HL-60 (cell line): ENCODE results near the gene CD7.

Experiments used
- DNase-seq, 2 experiments: peaks; one replicate each; pipeline ENCODE4 v3.0.0-alpha.2; 2010 to 2020; ENCODE audit warnings: low read depth in 1 of 2, low spot score in 1 of 2
- H3K27ac ChIP-seq: fragments of 250-450 bp; sonication (Bioruptor Pico); replicated peaks from 2 replicates; pipeline ENCODE4 v1.5.1; 2020; ENCODE audit warnings: mild to moderate bottlenecking, moderate library complexity
- H3K27me3 ChIP-seq: fragments of 250-450 bp; sonication (Bioruptor Pico); 2 replicates; pipeline ENCODE4 v1.5.1; 2021; ENCODE audit warnings: mild to moderate bottlenecking, moderate library complexity; ENCODE audit not compliant: insufficient read depth, poor library complexity, severe bottlenecking
- H3K4me3 ChIP-seq: replicated peaks from 2 replicates; pipeline ENCODE4 v1.5.1; 2011; ENCODE audit warnings: mild to moderate bottlenecking, control low read depth, low read length; ENCODE audit not compliant: insufficient read depth
- GABPA ChIP-seq: IDR thresholded peaks from 2 replicates; pipeline ENCODE4 v1.6.1; 2012; ENCODE audit warnings: low read depth
- POLR2AphosphoS5 ChIP-seq: IDR thresholded peaks from 2 replicates; pipeline ENCODE4 v1.6.1; 2012; ENCODE audit warnings: low read depth
- SPI1 ChIP-seq: IDR thresholded peaks from 2 replicates; pipeline ENCODE4 v1.6.1; 2012; ENCODE audit warnings: low read depth, mild to moderate bottlenecking, borderline replicate concordance
- TF ChIP-seq, protein P1 (sequence below): IDR thresholded peaks from 2 replicates; pipeline ENCODE4 v1.6.1; 2012; ENCODE audit warnings: low read depth; ENCODE audit not compliant: insufficient replicate concordance
- TF ChIP-seq, protein P2 (sequence below): IDR thresholded peaks from one replicate; pipeline ENCODE4 v1.5.1; 2011; ENCODE audit warnings: low read length, control low read depth, inconsistent platforms; ENCODE audit not compliant: insufficient read depth

The CD7 gene

DNA sequence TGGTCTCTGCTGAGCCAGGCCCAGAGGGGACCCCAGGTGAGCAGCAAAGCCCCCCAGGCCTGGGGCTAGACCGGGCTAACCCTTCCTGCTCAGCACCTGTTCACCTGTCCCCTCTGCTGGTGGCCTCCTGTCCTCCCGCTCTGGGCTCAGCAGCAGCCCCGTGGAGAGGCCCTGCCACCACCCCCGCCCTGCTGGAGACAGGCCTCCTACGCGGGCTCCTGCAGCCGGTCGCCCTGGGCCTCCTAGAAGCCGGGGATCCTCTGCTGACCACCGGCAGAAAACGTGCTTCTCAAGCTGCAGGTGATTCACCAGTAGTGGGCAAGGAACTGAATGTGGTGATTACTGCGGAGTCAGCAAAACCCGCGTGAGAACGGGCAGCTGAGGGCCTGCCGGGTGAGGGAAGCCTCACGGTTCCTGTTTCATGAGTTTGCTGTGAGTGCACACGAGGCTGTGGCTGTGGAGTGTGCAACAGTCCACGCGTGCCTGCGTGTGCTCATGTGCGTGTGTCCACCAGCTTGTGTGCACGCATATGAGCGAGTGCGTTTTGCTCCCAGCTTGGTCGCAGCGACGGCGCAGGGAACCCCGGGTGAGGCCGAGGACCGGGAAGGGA is 15.4 kb upstream of the CD7 start:
- peak overlapping the region; percentile 13; the same call in 1 of the 2 replicates for H3K4me3 ChIP-seq
- peak in 1 of 2 experiments; percentile 60 for DNase-seq
- peaks cover 41% of the 10 kb centered on the region for H3K27me3 ChIP-seq
- no peak overlapping the region for H3K27ac ChIP-seq
- TF ChIP-seq GABPA (no peak), SPI1 (peak; percentile 34; the same call in 1 of the 2 replicates)

DNA sequence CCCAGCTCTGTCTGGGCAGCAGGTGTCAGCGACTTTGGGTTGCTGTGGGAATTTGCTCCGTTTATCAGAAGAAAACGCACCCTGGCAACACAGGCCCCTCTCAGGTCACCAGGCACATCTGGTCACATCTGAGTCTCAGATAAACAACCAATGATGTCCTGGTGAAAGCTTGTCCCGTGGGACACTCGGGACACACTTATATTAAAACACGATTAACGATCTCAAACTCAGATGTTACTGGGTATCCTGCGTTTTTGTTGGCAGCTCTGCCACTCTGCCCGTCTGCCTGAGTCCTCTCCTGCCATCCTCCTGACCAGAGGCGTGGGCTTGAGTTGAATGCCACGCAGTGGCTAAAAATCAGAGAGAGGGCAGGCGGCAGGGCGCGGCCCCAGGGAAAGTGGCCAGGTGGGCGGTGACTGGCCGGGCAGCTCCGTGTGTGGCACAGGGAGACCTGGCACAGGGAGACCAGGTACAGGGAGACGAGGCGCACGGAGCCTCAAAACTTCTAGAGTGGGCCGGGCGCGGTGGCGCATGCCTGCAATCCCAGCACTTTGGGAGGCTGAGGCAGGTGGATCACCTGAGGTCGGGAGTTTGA is 14.0 kb upstream of the CD7 start:
- peaks cover 41% of the 10 kb centered on the region for H3K27me3 ChIP-seq
- TF ChIP-seq, protein P1, sequence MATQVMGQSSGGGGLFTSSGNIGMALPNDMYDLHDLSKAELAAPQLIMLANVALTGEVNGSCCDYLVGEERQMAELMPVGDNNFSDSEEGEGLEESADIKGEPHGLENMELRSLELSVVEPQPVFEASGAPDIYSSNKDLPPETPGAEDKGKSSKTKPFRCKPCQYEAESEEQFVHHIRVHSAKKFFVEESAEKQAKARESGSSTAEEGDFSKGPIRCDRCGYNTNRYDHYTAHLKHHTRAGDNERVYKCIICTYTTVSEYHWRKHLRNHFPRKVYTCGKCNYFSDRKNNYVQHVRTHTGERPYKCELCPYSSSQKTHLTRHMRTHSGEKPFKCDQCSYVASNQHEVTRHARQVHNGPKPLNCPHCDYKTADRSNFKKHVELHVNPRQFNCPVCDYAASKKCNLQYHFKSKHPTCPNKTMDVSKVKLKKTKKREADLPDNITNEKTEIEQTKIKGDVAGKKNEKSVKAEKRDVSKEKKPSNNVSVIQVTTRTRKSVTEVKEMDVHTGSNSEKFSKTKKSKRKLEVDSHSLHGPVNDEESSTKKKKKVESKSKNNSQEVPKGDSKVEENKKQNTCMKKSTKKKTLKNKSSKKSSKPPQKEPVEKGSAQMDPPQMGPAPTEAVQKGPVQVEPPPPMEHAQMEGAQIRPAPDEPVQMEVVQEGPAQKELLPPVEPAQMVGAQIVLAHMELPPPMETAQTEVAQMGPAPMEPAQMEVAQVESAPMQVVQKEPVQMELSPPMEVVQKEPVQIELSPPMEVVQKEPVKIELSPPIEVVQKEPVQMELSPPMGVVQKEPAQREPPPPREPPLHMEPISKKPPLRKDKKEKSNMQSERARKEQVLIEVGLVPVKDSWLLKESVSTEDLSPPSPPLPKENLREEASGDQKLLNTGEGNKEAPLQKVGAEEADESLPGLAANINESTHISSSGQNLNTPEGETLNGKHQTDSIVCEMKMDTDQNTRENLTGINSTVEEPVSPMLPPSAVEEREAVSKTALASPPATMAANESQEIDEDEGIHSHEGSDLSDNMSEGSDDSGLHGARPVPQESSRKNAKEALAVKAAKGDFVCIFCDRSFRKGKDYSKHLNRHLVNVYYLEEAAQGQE = no peak
- TF ChIP-seq, protein P2, sequence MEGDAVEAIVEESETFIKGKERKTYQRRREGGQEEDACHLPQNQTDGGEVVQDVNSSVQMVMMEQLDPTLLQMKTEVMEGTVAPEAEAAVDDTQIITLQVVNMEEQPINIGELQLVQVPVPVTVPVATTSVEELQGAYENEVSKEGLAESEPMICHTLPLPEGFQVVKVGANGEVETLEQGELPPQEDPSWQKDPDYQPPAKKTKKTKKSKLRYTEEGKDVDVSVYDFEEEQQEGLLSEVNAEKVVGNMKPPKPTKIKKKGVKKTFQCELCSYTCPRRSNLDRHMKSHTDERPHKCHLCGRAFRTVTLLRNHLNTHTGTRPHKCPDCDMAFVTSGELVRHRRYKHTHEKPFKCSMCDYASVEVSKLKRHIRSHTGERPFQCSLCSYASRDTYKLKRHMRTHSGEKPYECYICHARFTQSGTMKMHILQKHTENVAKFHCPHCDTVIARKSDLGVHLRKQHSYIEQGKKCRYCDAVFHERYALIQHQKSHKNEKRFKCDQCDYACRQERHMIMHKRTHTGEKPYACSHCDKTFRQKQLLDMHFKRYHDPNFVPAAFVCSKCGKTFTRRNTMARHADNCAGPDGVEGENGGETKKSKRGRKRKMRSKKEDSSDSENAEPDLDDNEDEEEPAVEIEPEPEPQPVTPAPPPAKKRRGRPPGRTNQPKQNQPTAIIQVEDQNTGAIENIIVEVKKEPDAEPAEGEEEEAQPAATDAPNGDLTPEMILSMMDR = no peak
- no peak for TF ChIP-seq GABPA
- TF ChIP-seq POLR2AphosphoS5 = no peak
- no peak for TF ChIP-seq SPI1
- H3K4me3 ChIP-seq = no peak overlapping the region
- H3K27ac ChIP-seq = no peak overlapping the region
- no peak for DNase-seq

DNA sequence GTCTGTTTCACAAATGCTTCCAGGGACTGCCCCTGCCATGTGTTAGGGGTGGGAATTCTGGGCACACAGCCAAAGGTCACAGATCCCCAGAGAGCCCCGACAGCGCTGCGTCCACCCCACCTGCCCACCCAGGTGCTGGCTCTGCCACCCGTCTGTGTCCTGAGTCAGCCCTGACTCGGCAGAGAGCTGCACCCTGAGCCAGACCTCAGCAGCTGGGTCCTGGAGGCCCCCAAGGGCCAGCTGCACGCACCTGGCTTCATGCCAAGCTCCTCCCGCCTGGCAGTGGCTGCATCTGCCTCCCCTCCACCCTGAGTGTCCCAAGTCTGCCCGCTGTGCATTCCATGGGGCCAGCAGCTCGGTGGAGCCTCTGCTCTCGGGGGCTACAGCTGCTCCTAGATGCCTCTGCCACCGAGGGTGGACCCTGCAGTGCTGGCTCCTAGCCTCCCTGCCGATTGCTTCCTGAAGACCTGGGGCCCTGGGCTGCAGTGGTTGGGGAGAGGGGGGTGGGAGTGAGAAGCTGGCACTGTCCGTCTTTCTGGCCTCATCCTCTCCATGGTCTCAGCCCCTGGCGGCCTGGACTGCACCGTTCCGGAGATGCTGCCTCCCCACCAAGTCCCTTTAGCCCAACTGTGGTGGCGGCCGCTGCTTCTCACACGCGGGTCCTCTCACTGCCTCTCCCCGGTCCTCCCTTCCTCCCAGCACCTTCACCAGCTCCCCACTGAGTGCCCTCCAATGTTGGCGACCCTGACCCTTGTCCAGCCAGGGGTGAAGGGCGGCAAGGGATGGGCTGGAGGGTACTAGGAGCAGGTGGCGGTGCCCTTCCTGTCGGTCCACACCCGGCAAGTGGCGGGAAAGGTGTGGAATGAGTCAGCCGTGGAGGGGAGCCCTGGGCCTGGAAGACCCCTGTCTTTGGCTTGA is 13.2 kb upstream of the CD7 start:
- TF ChIP-seq POLR2AphosphoS5 (peak; percentile 62; the same call in 1 of the 2 replicates), GABPA (no peak)
- TF ChIP-seq, protein P2 = no peak
- Histone ChIP-seq H3K4me3 (no peak overlapping the region), H3K27ac (no peak overlapping the region), H3K27me3 (peaks cover 41% of the 10 kb centered on the region)
- DNase-seq = peak in 1 of 2 experiments; percentile 37

DNA sequence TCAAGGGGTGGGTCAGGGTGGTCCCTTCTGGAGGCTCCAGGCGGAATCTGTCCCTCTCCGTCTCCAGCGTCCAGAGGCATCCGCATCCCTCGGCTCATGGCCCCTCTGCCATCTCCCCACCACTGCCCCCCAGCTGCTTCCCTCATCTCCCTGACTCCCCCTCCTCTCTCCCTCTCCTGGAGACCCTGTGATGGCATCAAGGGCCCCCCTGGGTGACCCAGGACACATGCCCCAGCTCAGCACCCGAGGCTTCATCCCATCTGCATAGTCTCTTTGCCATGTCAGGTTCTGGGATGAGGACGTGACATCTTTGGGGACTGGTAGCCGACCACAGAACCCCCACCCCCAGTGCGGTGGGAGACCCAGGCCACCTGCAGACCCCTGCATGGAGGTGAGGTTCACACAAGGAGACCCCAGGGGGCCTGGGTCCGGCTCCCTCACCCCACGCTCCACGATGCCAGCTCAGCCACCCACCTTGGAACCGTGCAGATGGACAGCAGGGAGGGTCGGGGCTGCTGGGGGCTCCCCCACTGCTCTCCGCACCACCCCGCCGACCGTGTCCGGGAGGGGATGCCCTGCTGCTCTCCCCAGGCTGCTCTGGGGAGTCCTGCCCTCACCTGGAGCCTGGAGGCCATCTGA is 12.4 kb upstream of the CD7 start:
- TF ChIP-seq GABPA (no peak), SPI1 (no peak), POLR2AphosphoS5 (no peak)
- TF ChIP-seq, protein P1 = no peak
- TF ChIP-seq, protein P2 = no peak
- Histone ChIP-seq H3K27ac (no peak overlapping the region), H3K4me3 (no peak overlapping the region), H3K27me3 (peaks cover 42% of the 10 kb centered on the region)
- no peak for DNase-seq
